Measurements from ENCODE around the gene PIF1. TPM values are rescaled to one million over a fixed set of nuclear protein-coding genes. Genes with fewer than 3 reads are reported as not detected.
A peak's percentile ranks its signal among the peaks of the same experiment; 100 is the strongest.
"Not testable (repeated sequence)": the region's sequence is repeated elsewhere in the genome, so short reads cannot be mapped to it uniquely, and the experiment has no call there.

PIF1 gene
- polyA plus RNA-seq, 4 donors = 6.3 to 18.9 (median 8.1) TPM

GRCh38 chr15:64813075-64813474, 12.4 kb downstream of the PIF1 start:
- no peak for DNase-seq (ENCODE audit: low read depth in 4 of 4, low spot score in 3 of 4)

- no peak for DNase-seq (ENCODE audit: low read depth in 4 of 4, low spot score in 3 of 4)
These were observed 14.7 kb downstream of the PIF1 start for GRCh38 chr15:64810497-64811326.

GRCh38 chr15:64809649-64810496, 15.6 kb downstream of the PIF1 start:
- DNase-seq (ENCODE audit: low read depth in 4 of 4, low spot score in 3 of 4) = peak in 2 of 4 donors; percentile 57 to 66

- no peak for DNase-seq (ENCODE audit: low read depth in 4 of 4, low spot score in 3 of 4)
These were observed 16.5 kb downstream of the PIF1 start for GRCh38 chr15:64808785-64809453.

- no peak for DNase-seq (ENCODE audit: low read depth in 4 of 4, low spot score in 3 of 4)
These were observed 17.7 kb downstream of the PIF1 start for GRCh38 chr15:64807751-64808222.

GRCh38 chr15:64807051-64807749, 18.2 kb downstream of the PIF1 start:
- no peak for DNase-seq (ENCODE audit: low read depth in 4 of 4, low spot score in 3 of 4)

- no peak for DNase-seq (ENCODE audit: low read depth in 4 of 4, low spot score in 3 of 4)
These were observed 18.9 kb downstream of the PIF1 start for GRCh38 chr15:64806509-64806908.

- no peak for DNase-seq (ENCODE audit: low read depth in 4 of 4, low spot score in 3 of 4)
These were observed 20.8 kb downstream of the PIF1 start for GRCh38 chr15:64804619-64805018.

- no peak for DNase-seq (ENCODE audit: low read depth in 4 of 4, low spot score in 3 of 4)
These were observed 21.9 kb downstream of the PIF1 start for GRCh38 chr15:64803526-64803925.

- no peak for DNase-seq (ENCODE audit: low read depth in 4 of 4, low spot score in 3 of 4)
These were observed 25.0 kb downstream of the PIF1 start for GRCh38 chr15:64800476-64800875.

GRCh38 chr15:64798905-64799304, 26.5 kb downstream of the PIF1 start:
- DNase-seq (ENCODE audit: low read depth in 4 of 4, low spot score in 3 of 4) = not testable (repeated sequence)

- DNase-seq (ENCODE audit: low read depth in 4 of 4, low spot score in 3 of 4) = not testable (repeated sequence)
These were observed 29.5 kb downstream of the PIF1 start for GRCh38 chr15:64795921-64796320.

GRCh38 chr15:64795299-64795698, 30.1 kb downstream of the PIF1 start:
- DNase-seq (ENCODE audit: low read depth in 4 of 4, low spot score in 3 of 4) = not testable (repeated sequence)

GRCh38 chr15:64792282-64792681, 33.2 kb downstream of the PIF1 start:
- DNase-seq (ENCODE audit: low read depth in 4 of 4, low spot score in 3 of 4) = no peak

GRCh38 chr15:64791401-64791800, 34.0 kb downstream of the PIF1 start:
- DNase-seq (ENCODE audit: low read depth in 4 of 4, low spot score in 3 of 4) = no peak

GRCh38 chr15:64783796-64784195, 41.7 kb downstream of the PIF1 start:
- DNase-seq (ENCODE audit: low read depth in 4 of 4, low spot score in 3 of 4) = no peak

GRCh38 chr15:64782751-64783150, 42.7 kb downstream of the PIF1 start:
- no peak for DNase-seq (ENCODE audit: low read depth in 4 of 4, low spot score in 3 of 4)

- no peak for DNase-seq (ENCODE audit: low read depth in 4 of 4, low spot score in 3 of 4)
These were observed 44.1 kb downstream of the PIF1 start for GRCh38 chr15:64781299-64781698.

GRCh38 chr15:64780600-64781156, 44.8 kb downstream of the PIF1 start:
- DNase-seq (ENCODE audit: low read depth in 4 of 4, low spot score in 3 of 4) = no peak

- DNase-seq (ENCODE audit: low read depth in 4 of 4, low spot score in 3 of 4) = no peak
These were observed 45.8 kb downstream of the PIF1 start for GRCh38 chr15:64779630-64780029.

Measured in left renal pelvis (tissue), 4 donors.